Astrocyte (in vitro differentiated cells and primary cell): ENCODE measurements around the gene ITGB2.

Experiments used
- CTCF ChIP-seq: IDR thresholded peaks from 2 replicates; pipeline ENCODE4 v1.5.1; 2011; ENCODE audit warnings: low read depth, mild to moderate bottlenecking, inconsistent platforms, low read length, moderate library complexity; ENCODE audit not compliant: insufficient read depth
- EZH2 ChIP-seq: IDR thresholded peaks from 2 replicates; pipeline ENCODE4 v1.6.1; 2012; ENCODE audit warnings: mild to moderate bottlenecking, low read length, inconsistent platforms; ENCODE audit not compliant: insufficient read depth

GRCh38 chr21:44887807-44888580, 32.7 kb downstream of the ITGB2 start:
- TF ChIP-seq CTCF = no peak
- no peak for TF ChIP-seq EZH2
